HG03045 (cell line): ENCODE measurements around the gene NRN1.
"Not testable (repeated sequence)": the region's sequence is repeated elsewhere in the genome, so short reads cannot be mapped to it uniquely, and the experiment has no call there.

Experiments used
- ATAC-seq: cut with Tn5 transposase; IDR thresholded peaks from one replicate; pipeline ENCODE4 v1.9.1; 2021; ENCODE audit warnings: mild to moderate bottlenecking, moderate library complexity; ENCODE audit not compliant: unreplicated experiment

The NRN1 gene, protein sequence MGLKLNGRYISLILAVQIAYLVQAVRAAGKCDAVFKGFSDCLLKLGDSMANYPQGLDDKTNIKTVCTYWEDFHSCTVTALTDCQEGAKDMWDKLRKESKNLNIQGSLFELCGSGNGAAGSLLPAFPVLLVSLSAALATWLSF

DNA sequence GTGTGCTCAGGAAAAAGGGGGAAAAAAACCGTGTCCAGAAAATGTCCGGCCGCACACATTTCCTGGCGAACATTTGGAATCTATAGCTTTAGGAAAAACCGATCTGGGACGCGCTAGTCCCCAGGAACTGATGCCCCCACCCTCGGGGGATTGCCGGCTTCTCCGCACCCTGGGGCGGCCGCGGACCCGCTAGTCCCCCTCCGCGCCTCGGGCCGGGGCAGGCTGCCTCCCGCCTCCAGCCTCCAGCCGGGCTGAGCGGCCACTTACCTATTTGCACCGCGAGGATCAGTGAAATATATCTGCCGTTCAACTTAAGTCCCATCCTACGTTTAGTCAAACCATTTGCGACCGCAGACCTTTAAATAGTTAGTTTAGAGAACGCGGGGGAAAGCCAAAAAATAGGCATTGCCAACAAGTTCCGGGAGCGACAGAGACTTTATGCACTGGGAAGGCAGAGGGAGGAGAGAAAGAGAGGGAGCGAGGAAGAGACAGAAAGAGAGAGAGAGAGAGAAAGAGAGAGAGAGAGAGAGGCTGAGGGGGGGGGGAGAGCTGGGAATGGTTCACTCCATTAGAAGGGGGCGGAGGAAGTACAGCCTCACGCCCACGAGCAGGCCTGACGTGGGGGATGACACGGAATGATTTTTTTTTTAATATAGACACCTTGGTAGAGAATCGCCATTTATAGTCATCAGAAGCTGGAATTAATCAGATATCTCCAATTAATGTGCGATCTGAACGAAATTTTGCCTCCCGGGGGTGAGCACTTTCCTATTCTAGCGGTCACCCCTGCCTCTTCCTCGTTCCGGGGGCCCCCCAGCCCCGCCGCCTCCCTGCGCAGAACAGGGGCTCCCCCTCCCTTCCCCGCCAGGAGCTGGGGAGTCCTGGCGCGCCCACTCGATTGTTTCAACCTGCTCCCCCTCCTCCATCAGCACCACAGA is at the start of gene NRN1:
TSS of gene NRN1 (minus strand) at position 498 of the 938 bp plus-strand sequence. CDS start at position 322, 176 bp downstream.
- no peak for ATAC-seq

GRCh38 chr6:6052216-6052615 is 45.5 kb upstream of the NRN1 start:
- no peak for ATAC-seq

DNA sequence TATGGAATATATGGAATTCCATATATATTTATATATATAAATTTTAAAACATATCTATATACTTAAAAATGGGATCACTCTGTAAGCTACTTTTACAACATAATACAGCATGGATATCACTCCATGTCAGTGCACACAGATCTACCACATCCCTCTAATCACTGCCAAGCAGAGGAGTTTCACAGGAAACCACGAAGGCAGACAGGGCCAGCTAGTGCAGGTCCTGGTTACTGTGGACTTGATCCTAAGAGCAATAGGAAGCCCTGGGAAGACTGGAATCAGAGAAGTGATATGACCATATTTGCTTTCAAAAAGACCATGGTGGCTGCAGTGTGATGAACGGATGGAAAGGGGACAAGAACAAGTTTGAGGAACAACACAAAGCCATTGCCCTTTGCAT is 40.0 kb upstream of the NRN1 start:
- no peak for ATAC-seq

DNA sequence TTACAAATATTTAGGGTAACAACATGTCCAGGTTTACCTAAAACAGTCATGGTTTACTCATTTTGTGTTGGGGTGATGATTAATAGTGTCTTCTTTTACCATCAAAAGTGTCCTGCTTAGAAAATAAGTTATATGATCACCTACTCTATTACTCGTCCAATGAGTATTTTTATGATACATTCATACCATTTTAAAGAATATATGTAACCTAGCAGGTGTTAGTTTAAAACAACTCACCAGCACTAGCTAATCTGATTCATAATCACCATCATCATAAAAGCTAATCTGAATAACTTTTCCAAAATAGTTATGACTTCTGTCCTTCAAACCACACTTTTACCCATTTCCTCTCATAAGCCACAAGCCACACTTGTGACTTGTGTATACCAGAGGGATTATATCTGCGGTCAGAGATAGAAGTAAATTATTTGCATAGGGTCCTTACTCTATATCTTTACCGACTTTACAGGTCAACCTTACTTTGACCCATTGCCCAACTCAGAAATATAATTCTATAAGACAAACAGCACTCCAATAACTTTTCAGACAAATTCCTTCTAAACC is 33.3 kb upstream of the NRN1 start:
- ATAC-seq: no peak

DNA sequence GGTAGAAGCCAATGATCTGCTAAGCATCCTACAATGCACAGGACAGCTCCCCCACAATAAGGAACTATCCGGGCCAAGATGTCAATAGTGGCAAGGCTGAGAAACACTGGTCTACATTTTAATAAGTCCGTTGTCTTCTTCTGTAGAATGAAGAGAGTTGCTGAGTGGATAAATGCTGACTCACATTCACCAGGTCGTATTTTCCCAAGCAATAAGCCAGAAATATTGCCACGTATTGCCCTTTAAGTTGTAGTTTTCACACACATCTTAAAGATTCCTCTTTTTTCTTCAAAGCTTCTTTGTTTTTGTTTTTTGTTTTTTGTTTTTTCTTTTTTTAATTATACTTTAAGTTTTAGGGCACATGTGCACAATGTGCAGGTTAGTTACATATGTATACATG is 30.5 kb upstream of the NRN1 start:
- no peak for ATAC-seq

GRCh38 chr6:6033858-6034257 is 27.1 kb upstream of the NRN1 start:
- no peak for ATAC-seq

DNA sequence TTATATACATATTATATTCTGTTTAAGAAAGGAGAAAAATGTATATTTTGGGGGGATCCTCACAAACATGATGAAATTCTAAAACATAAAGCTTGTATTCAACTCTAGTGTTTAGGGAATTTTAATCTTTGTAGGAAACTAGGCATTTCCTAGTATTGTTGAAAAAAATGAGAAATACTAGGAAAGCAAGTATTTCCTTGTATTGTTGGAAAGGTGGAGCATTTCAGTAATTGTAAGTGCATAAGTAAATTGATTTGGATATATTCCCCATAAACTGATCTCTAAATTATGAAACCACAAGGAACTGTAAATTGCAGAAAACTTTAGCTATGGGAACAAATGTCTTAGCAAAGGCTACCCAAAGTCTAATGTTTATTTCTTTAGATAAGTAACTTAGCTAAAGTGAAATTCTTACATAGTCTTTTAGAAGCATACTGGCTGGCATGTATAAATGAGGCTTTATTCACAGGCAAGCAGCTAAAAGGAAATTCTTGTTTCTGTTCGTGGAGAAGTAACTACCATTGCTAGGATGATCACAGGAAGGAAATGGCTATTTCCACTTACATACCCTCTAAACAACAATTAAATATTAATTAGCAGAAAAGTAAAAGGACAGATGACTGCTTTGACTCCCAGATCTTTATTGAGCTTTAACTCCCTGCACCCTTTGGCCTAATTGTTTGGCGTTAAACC is 19.9 kb upstream of the NRN1 start:
- ATAC-seq: no peak

- ATAC-seq: no peak
Observed at GRCh38 chr6:6025736-6026135, 19.0 kb upstream of the NRN1 start.

- no peak for ATAC-seq
Observed at GRCh38 chr6:6024220-6024619, 17.5 kb upstream of the NRN1 start.

GRCh38 chr6:6022841-6023240 is 16.1 kb upstream of the NRN1 start:
- not testable (repeated sequence) for ATAC-seq

DNA sequence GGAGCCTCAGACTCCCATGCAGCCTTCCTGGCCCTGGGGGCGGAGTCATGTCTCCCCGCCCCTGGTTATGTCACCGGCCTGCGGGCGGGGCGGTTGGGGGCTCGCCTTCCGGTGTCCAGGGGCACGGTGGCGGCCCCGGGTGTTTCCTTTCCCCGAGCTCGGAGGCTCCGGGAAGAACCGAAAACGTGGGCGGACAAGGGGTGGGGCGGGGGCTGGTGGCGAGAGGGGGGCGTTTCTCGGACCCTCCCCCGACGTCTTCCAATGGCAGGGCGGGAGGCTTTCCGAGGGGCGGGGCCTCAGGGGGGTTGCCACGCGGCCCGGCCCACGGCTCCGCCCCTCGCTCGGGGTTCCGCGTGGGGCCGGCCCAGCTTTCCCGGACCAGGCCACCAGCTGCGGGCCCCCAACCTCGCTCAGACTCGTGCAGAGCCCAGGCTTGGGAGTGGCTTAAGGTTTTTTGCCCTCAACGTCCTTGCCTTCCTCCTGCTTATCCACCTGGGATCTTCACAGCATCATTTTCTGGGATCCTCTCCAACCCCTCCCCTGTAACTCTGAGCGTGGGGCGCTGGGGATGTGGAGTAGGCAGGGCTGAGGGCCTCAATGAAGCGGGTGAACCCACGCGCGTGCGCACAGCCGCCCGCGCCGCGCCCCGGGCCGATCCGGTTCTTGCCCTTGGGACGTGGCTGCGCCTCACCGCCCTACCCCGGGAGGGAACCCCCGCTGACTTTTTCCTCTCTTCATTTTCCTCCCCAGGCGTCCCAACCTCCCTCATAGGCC is 2.1 kb upstream of the NRN1 start:
- peak; percentile 44 for ATAC-seq

GRCh38 chr6:6008089-6008647 is 1.4 kb upstream of the NRN1 start:
- ATAC-seq: no peak

DNA sequence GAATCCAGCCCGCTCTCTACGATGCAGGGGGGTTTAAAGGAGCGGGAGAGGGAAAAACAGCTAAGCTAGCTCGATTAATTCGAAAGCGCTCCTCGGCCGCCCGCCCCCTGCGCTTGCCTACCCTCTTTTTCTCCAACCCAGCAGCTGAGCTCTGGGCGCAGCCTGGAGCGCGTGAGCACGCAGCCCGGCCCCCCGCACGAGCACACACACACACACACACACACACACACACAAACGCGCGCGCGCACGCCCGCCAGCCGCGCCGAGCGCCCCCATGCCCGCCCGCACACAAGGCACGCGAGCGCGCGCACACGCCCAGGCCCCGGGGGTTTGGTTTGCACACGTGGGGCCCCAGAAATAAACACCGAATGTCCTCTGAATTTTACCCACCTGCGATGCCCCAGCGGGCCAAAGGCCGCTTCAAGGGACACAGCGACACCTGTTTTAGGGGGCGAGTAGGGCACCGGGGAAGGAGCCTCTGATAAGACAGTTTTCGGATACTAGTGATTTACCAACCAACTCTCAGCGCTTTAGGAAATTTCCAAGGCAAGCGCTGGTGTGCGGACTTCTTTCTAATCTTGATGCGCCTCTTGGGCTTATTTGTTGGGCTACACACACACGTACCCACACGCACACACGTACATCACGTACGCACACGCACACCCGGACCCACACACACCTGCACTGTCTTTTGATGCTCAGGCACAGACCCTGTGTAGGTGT is 802 bp upstream of the NRN1 start:
- no peak for ATAC-seq

- ATAC-seq: no peak
Observed at GRCh38 chr6:6006006-6006427, 708 bp downstream of the NRN1 start.

DNA sequence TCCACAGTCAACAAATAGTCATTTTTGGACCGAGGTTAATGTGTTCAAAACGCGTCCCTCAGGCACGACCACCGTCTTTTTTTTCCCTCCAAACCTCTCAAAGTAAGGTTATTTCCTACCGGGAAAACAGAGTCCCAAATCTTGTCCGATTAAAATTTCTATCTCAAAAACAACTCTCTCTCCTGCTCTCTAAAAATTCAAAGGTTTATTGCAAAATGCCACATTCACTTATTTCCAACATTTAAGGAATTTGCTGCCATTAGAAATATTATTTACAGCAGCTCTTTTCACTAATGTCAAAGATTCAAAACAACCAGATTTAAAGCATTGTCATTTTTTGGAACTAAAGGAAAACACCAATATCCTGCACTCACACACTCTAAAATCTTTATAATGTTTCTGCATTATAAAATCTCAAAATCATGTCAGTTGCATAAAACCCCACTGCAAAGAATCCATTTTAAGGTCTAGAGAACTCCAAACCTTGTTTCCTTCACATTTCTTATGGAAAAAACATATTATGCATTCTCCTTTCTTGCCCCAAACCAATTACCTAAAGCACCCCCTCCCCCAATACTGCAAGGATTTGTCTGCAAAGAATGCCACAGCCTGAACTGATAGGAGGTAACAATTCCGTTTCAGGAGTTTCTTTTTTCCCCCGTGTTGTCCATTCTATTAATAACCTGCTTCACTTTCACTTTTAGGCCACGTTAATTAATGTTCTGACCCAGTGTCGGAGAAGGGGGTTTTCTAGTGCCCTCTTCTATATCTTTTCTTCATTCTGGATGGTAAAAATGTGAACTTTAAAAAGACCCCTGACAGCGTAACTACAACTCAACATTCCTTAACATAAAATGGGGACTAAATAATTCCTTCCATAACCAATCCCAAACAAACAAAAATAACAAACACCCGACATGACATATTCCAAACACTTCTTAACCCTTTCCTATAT is 1.4 kb downstream of the NRN1 start:
- ATAC-seq: no peak

DNA sequence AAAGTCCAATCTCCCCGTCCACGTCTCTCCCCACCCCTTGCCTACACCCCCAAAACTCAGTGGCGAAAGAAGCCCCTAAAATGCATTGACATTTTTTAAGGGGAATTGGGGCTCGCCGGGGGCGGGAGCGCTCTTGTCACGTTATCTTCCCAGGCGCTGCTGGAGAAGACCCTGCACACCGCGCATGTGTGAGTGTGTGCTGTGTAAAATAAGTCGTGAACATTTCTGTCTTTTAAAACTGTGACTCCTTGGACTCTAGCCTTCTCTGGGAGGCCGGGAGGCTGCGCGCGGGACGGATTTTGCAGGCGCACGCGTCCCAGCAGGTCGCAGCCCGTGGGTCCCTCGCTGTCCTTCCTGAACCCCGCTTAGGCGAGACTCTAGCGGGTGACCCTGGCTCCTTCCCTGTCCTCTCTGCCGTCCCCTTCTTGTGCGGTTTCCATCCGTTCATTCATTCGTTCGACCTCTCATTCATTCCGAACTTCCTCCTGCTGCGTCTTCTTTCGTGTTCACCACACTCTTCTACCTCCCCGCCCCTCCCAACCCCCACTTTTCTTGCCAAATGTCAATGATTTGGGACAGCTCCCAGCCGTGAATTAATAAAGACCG is 2.2 kb downstream of the NRN1 start:
- no peak for ATAC-seq

- ATAC-seq: no peak
Observed at GRCh38 chr6:6003621-6004366, 2.9 kb downstream of the NRN1 start.
